Inflammatory macrophage treated with lipopolysaccharide for 4 hours (primary cell): ENCODE measurements around the gene LRP10.

ENCODE experiments used
- DNase-seq: peaks from one replicate; pipeline ENCODE4 v3.0.0-alpha.2; 2020

LRP10 gene

DNA sequence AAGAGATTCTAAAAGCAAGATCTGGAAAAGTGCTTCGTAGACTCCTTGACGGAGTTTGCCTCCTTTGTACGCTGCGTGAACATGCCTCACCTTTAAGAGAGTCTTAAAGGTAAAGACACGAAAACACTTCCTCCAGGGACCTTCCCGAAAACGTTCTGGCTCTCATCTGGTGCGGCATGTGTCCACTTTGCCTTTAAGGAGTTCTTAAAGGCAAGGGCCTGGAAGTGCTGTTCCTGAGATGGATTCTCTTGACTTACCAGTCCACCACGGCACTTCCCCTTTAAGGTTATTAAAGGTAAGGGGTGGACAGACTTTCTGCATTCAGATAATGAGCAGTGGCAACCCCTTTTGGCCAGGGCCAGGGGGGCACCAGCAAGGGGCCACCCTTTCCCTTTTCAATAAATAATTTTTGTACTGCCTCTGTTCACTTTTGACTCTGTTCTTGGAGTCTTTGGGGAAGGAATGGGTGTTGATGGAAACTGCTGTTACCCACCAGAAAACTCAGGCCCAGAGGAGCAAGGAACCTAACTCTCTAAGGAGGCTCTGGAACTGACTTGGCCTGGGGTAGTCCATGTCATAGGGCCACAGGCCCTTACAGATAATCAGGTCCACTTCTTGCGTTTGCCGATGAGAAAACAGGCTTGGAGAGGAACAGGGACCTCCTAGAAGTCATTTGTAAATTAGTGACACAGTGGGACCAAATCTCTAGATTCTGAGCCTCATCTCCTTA, 15.9 kb downstream of the LRP10 start:
- DNase-seq: no peak

DNA sequence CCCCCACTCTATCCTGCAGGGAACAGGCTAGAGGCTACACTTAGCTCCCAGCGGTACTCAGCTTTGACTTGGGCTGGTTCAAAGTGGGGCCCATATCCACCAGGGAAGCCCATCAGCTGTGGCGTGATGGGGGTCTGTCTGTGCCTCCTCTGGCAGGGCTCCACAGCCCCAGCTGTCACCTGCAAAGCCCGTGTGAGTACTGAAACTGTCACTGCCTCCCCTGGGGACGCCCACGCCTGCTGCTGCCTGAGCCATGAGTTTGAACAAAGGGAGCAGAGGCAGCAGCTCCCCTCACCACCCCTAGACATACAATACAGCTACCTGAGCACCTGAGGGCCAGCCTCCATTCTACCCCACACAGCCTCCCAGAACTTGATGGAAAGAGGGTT, 16.4 kb downstream of the LRP10 start:
- no peak for DNase-seq

DNA sequence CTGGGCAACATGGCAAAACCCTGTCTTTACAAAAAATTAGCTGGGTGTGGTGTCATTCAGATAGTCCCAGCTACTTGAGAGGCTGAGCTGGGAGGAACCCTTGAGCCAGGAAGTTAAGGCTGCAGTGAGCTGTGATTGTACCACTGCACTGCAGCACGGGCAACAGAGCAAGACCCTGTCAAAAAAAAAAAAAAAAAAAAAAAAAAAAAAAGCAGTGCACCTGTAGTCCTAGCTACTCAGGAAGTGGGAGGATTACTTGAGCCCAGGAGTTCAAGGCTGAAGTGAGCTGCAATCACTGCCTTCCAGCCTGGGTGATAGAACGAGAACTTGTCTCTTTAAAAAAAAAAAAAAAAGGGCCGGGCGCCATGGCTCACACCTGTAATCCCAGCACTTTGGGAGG, 17.1 kb downstream of the LRP10 start:
- no peak for DNase-seq

DNA sequence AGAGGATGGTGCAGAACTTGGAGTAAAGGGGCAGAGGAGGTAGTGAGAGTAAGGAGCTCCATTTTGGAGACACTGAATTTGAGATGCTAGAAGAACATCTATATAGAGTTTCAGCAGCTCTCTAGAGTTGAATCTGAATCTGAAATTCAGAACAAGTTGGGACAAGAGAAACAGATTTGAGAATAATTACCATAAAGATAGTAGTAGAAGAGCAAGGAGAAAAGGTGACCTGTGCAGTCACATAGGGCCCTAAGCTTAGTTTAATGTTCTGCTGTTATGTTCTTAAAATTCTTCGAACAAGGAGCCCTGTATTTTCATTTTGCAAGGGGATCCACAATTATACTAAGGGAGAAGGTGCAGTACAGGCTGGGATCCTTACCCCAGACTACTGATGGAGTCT, 18.9 kb downstream of the LRP10 start:
- DNase-seq: no peak

DNA sequence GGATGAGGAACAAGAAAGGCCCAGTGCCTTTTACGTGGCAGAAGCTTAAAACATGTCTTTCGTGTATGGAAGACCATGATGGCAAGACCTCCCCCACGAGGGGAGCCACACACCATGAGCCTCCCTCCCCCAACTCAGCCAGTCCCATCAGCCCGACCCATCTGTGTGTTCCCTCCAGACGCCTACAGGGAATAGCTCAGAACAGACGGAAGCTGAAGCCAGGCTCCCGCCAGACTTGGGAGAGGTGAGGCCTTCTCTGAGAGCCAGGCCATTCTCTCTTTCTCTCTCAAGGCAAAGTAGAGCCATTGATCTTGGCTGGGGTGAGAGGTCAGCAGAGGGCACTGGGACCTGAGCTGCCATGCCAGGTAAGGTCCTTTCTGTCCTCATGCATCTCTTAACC, 20.9 kb downstream of the LRP10 start:
- no peak for DNase-seq

DNA sequence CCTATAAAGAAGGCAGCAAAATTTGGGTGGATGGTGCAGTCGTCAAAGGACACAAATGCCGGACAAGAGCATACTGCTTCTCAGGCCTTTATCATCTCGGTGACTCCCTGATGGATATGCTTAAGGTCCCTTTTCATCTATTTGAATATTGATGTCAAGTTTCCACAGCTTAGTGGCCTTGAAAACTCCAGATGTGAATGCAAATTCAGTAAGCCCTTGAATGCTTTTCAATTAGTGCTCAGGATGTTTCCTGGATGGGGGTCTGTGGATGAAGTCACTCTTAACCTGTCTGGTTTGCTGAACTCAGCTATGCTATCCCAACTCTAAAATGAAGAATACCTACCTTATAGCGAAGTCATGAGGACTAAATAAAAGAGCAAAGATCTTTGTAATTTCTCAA, 22.2 kb downstream of the LRP10 start:
- no peak for DNase-seq

DNA sequence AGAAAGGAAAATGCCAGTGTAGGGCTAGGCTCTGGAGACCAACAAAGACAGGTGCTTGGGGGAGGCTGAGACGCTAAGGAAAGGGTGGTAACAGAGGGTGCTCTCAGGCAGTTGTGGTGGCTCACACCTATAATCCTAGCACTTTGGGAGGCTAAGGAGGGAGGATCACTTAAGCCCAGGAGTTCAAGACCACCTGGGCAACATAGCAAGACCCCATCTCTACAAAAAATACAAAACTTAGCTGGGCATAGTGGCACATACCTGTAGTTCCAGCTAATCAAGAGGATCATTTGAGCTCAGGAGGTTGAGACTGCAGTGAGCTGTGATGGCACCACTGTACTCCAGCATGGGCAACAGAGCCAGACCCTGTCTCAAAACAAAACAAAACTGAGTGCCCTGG, 23.9 kb downstream of the LRP10 start:
- DNase-seq: no peak

DNA sequence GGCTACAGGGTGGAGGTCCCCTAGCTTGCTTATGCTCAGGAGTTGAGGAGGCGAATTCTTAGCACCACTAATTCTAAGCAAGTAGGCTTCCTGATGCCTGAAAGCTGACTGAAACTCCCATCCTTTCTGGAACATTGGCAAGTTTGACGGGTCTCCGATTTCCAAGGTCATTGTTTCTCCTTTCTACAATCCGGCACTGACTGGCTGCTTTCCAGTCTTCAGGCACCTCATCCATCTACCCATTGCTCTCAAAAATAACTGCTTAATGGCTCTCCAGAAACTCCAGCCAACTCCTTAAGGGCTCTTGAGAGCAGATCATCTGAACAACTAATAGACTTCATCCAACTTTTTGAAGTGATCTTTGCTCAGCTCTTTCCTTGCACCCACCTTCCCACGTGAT, 24.8 kb downstream of the LRP10 start:
- no peak for DNase-seq

DNA sequence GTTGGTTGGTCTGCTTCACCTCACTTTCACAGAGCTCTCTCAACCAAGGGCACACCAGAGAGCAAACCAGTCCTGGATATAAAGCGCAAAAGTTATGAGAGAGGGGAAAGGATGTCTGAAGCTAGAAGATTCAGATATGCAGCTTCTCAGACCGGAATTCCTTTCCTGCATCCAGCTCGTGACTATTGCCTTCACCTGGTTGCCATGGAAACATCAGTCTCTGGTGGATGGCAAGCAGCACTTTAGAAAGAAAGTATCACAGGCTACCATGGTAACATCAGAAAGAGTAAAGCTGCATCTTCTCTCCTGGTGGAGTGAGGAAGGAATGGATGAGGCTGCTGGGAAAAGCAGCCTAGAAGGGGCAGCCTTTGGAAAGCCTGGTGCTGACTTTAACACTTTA, 25.2 kb downstream of the LRP10 start:
- no peak for DNase-seq

DNA sequence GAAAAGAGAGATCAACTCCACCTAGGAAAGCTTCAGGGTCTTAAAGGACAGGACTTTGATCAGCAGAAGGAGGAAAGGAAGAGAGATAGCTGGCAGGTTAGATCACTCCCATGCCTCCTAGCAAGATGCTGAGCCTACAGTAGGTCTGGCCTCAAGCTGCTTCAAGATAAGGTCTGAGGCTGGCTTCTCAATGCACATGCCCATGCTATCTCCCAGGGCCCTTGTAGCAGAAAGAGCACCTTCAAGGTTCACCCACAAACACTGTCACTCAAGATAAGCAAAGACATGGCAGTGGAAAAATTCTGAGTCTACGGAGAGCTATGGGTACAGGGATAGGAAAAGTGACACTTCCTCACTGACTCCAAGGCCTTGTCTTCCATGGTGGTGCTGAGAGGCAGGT, 25.8 kb downstream of the LRP10 start:
- DNase-seq: no peak

DNA sequence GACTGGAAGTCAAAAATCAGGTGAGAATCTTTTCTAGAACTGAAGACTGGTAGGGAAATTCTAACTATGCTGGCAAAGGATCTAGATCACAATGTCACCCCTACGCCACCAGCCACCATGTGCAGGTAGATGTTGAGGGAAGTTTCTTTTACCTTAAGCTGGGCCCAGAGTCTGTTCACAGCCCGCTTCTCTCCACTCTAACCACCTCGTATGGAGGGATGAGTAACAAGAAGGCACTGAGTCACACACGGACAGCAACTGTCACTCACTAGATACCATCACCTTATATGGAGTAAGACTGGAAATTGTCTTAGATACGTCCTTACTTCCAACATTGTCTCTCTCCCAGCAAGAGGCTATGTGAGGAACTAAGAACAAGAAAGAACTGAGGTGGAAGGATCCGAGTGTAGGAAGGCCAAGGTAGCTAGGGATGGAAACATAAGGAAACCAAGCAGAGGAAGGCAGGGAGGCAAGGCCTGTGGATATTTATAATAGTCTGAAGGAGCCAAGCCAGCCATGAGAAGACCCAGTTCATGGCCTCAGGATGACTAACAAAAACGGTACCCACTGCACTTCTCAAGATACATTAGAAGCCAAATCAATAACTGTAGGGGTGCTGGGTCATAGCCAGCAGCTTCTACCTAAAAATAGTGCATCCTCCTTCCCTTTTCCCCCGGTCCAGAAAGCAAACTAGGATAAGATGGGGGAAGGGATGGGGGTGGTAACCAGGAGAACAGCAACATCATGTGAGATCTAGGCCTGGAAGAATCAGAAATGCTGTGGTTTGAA, 27.0 kb downstream of the LRP10 start:
- no peak for DNase-seq

DNA sequence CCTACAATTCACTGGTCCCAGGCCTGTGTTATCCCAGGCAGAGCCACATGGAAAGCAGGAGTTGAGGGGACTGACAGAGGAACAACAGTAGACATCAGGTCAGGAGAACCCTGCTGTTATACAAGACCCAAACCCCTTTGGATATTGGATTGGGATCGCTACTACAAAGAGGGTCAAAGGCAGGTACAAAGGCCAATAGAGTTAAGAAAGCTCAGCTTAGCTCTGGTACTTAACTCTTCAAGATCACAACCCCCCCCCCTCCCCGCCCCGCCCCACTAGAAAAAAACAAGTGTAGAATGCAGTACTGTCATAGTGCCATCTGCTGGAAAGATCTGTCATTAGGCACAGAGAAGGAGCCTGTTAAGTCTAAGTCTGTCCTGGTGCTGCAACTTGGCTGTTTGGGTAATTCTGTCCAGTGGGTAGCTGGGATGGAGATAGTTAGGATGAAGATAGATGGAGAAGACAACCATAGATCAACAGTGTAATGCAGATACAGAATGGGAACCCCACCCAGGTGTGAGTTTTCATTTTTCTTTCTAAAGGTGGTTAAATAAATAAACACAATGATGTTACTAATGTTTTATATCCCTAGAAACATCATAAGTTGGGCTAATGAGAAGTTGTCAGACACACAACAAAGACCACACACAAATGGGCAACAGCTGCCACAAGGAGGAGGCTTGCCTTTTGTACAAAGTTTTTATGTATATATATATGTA, 28.7 kb downstream of the LRP10 start:
- DNase-seq: peak; percentile 65

DNA sequence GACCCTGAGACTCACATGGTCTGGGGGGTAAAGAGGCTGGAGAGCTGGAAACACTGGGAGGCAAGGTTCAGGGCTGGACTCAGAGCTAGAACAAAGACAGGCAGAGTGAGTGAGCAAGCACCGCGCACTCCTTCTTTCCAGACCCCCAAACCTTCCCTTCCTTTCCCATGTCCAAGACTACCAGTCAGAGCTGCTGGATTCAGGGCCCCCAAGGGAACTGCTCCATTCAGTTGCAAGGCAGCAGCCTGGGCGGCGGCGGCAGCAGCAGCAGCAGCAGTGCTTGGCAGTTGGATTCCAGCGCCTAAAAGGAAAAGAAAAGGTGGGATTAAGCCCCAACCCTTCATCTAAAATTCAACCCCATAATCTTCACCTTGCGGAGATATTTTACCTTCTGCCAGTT, 30.3 kb downstream of the LRP10 start:
- no peak for DNase-seq

DNA sequence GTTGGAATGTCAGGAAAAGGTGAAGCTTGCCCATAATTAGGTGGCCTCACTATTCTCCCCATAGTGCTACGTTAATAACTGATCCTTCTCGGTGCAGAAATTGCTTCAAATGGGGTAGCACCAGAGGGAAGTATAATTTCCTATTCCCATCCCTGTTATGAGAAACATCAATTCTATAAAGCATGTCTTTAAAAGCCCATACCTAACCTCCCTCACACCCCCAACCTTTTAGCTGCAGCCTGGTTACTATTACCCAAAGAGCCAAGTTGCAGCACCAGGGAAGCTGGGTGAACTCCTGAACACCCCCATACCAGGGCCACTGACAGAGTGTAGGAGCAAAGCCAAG, 32.2 kb downstream of the LRP10 start:
- no peak for DNase-seq

DNA sequence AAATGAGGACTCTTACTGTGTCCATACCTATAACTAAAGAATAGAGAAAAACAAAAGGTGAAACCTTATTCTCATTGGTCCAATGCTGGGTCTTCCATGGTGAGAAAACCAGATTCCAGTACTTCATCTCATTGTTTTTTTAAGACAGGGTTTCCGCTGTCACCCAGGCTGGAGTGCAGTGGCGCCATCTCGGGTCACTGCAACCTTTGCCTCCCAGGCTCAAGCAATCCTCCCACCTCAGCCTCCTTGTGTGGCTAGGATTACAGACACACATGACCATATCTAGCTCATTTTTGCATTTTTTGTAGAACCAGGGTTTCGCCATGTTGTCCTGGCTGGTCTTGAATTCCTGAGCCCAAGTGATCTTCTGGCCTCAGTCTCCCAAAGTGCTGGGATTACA, 34.1 kb downstream of the LRP10 start:
- DNase-seq: no peak

DNA sequence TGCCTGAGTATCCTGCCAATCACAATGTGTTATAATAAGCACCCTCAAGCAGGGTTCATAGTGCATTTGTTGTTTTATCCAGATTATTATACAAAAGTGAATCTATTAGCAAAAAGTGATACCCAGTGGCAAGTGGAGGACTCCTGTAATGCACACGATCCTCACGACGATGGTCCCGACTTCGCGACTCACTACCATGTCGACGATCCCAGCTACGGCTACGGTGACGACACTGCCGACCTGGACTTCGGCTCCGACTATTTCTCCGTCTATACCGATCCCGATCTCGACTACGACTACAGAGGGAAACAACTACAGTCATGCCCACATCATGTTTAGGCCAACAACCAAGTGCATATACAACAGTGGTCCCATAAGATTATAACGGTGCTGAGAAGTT, 34.5 kb downstream of the LRP10 start:
- DNase-seq: no peak

DNA sequence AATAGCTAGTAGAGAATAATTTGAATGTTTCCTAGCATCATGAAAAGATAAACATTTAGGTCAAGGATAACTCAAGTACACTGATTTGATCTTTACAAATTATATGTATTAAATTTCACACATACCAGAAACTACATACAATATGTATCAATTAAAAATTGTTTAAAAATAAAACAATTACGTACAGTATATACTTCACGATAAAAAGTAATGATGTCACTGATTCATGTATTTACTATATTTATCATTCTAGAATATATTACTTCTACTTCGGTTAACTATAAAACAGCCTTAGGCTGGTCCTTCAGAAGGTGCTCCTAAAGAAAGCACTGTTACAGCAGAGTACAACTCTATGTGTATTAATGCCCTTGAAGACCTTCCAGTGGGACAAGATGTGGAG, 35.9 kb downstream of the LRP10 start:
- no peak for DNase-seq

DNA sequence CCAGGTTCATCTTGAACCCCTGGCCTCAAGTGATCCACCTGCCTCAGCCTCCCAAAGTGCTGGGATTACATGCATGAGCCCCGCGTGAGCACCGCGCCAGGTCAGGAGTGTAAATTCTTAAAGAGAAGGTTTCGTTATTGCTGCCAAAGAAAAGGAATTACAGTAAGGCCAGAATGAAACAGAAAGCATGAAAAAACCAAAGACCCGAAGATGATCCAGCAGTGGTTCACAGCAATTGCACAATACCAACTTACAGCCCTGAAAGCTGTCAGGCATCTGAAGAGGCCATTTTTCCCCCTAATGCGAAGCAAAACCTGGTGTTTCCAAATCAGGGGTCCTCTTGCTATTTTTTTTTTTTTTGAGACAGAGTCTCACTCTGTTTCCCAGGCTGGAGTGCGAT, 37.1 kb downstream of the LRP10 start:
- peak; percentile 93 for DNase-seq

DNA sequence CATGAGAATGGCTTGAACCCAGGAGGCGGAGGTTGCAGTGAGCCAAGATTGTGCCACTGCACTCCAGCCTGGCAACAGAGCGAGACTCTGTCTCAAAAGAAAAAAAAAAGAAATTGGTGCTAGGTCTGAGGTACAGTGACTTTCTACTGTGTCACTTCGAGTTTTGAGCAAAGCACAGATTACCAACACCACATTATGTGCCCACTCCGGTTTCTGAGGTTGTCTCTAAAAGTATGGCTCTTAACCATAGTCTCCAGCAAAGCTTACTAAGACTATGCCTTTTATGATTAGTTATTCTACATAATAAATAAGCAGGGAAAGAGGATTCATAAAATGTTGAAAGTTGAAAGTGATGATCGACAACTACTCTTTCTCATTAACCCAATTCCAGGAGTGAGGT, 39.4 kb downstream of the LRP10 start:
- DNase-seq: no peak

DNA sequence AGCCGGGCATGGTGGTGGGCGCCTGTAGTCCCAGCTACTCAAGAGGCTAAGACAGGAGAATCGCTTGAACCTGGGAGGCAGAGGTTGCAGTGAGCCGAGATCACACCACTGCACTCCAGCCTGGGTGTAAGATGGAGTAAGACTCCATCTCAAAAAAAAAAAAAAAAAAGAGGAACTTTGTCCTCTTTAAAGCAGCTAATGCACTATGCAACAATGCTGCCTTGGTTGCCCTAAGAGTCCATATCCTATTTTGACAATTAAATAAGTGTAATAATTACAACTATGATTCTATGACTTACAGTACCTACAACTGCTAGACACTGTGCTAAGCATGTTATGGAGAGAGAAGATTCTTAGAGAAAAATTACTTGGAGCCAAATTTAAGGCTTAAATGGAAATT, 43.3 kb downstream of the LRP10 start:
- peak; percentile 65 for DNase-seq

DNA sequence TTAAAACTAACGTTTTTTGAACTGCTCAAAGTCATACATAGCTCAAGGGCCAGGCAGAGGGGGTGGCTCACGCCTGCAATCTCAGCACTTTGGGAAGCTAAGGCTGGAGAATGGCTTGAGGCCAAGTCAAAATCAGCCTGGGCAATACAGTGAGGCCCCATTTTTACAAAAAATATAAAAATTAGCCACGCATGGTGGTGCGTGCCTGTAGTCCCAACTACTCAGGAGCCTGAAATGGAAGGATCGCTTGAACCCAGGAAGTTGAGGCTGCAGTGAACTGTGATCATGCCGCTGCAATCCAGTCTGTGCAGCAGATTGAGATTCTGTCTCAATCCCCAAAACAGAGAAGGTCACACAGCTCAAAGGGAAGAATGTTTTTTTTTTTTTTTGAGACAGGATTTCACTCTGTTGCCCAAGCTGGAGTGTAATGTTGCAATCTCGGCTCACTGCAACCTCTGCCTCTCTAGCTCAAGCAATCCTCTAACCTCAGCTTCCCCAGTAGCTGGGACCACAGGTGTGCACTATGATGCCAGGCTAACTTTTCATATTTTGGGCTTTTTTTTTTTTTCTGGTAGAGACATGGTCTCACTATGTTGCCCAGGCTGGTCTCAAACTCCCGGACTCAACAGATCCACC, 44.5 kb downstream of the LRP10 start:
- peak; percentile 86 for DNase-seq

DNA sequence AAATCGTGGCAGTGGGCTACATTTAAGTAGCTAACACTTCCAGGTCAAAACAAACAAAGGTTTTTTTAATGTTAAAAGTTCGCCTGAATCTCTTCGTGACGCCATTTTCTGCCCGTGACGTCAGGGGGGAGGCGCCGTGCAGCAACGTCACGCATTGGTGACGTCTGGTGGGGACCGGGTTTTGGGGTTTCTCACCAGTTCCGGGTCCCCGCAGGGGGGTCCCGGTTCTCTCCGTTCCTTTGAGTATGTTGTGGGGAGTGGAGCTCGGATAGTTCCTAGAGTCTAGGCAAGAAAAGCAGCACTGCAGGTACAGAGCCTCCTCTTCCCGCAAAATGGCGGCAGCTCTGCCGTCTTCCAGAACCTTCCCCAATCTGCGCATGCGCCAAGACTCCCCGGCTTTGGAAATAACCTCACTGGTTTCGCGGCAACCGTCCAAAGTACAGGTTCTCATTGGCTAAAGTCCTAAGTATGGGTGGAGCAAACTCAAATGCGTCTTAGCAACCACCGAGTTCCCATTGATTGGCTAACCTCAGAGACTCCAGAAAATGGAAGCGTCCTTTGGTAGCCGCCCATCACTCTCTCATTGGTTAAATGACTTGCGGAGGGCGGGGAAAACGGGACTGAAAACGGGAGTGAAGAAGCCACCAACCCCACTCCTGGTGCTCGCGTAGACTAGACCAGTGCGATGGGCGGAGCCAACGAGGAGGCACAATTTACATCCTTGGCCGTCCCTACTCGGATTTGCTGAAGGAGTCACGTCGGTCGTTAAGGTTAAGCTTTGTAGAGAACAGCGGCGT, 47.5 kb downstream of the LRP10 start, which contains the start of gene RBM23:
Gene RBM23, minus strand, starts transcription at position 346 of the 797 bp plus-strand sequence.
- DNase-seq: peak; percentile 100

DNA sequence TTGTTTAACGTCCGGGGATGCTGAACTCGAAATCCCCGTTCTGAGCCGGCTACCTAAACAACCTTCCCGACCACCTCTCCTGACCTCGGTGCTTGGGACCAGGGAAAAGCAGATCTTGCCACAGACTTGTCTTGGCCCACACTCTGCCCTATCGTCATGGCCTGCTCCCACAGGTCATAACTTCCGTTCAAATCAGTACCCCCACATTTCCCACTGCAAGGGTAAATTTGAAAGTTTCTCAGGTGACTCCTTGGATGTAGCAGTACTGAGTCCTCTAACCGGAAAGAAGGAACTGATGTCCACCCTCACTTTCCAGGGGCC, 48.0 kb downstream of the LRP10 start:
- no peak for DNase-seq
